Esophagus muscularis mucosa (tissue), 4 donors: ENCODE data around the gene C15orf61. TPM values are rescaled to one million over a fixed set of nuclear protein-coding genes. Genes with fewer than 3 reads are reported as not detected.

Experiments used
- DNase-seq: peaks from one replicate; pipeline ENCODE4 v3.0.0-alpha.2; 2017; ENCODE audit errors: extremely low spot score
- H3K27ac ChIP-seq, 4 donors: fragments of 200-600 bp; sonication (generic); replicated peaks in 1 of 4; 1 replicate in 3 of 4; 2 replicates in 1 of 4; pipeline ENCODE4 v1.5.1; 2016 to 2019; ENCODE audit warnings: mild to moderate bottlenecking in 1 of 4
- H3K27me3 ChIP-seq, 4 donors: fragments of 200-600 bp; sonication (generic); one replicate each; pipeline versions ENCODE4 v1.5.1 to v1.6.0; 2016 to 2019
- H3K36me3 ChIP-seq, 4 donors: fragments of 200-600 bp; sonication (generic); one replicate each; pipeline ENCODE4 v1.5.1; 2016 to 2019
- H3K4me1 ChIP-seq, 4 donors: fragments of 200-600 bp; sonication (generic); one replicate each; pipeline ENCODE4 v1.5.1; 2016 to 2019
- H3K4me3 ChIP-seq, 4 donors: fragments of 200-600 bp; sonication (generic); 1 replicate in 2 of 4; 2 replicates in 2 of 4; pipeline ENCODE4 v1.5.1; 2016 to 2019; ENCODE audit warnings: mild to moderate bottlenecking in 4 of 4, moderate library complexity in 1 of 4
- H3K9me3 ChIP-seq, 4 donors: fragments of 200-600 bp; sonication (generic); 1 replicate in 3 of 4; 2 replicates in 1 of 4; pipeline ENCODE4 v1.5.1; 2016 to 2019
- EP300 ChIP-seq: sonication (generic); formaldehyde crosslinking; IDR thresholded peaks from one replicate; pipeline ENCODE4 v1.6.1; 2017; ENCODE audit warnings: antibody characterized with exemption
- POLR2A ChIP-seq: fragments of 450-650 bp; IDR thresholded peaks from one replicate; pipeline ENCODE4 v1.6.1; 2017; ENCODE audit warnings: antibody characterized with exemption, moderate library complexity, mild to moderate bottlenecking, low read depth
- POLR2AphosphoS5 ChIP-seq, 2 donors: sonication (generic); formaldehyde crosslinking; IDR thresholded peaks; one replicate each; pipeline ENCODE4 v1.6.1; 2017; ENCODE audit warnings: antibody characterized with exemption in 2 of 2
- WGBS: methylation state at CpG from one replicate; pipeline ENCODE4 v1.1.5; 2018; 5-methylcytosine and 5-hydroxymethylcytosine counted together
- intact Hi-C: fragments of 100-400 bp; cut with DNase I; formaldehyde crosslinking; loops from one replicate; pipeline ENCODE4 v1.15.1; 2023
- total RNA-seq, 4 donors: library from RNA; depleted of rRNA; stranded (reverse); fragments of >200 nt; gene quantifications; one replicate each; pipeline versions ENCODE4 v1.1.0 to v1.2.1, GENCODE V29; 2016
- TF ChIP-seq, protein P1 (sequence below), 3 experiments: fragments of 200-600 bp in 2 of 3; fragments of 450-650 bp in 1 of 3; sonication (generic) in 2 of 3; IDR thresholded peaks; one replicate each; pipeline ENCODE4 v1.5.1; 2017 to 2019; ENCODE audit warnings: antibody characterized with exemption in 3 of 3, mild to moderate bottlenecking in 2 of 3, moderate library complexity in 1 of 3

C15orf61 gene
- total RNA-seq, 4 donors from 2014 or later = 3.8 to 8.1 (median 5.7) TPM

- no peak overlapping the region for H3K27ac ChIP-seq
- 66% methylated on average over 13 of the region's 13 CpGs for WGBS
- intact Hi-C loops = no loop called here
- no peaks in the 10 kb centered on the region for H3K36me3 ChIP-seq
- TF ChIP-seq, protein P1, sequence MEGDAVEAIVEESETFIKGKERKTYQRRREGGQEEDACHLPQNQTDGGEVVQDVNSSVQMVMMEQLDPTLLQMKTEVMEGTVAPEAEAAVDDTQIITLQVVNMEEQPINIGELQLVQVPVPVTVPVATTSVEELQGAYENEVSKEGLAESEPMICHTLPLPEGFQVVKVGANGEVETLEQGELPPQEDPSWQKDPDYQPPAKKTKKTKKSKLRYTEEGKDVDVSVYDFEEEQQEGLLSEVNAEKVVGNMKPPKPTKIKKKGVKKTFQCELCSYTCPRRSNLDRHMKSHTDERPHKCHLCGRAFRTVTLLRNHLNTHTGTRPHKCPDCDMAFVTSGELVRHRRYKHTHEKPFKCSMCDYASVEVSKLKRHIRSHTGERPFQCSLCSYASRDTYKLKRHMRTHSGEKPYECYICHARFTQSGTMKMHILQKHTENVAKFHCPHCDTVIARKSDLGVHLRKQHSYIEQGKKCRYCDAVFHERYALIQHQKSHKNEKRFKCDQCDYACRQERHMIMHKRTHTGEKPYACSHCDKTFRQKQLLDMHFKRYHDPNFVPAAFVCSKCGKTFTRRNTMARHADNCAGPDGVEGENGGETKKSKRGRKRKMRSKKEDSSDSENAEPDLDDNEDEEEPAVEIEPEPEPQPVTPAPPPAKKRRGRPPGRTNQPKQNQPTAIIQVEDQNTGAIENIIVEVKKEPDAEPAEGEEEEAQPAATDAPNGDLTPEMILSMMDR (IDR thresholded peaks at IDR 0.05) = no peak
- TF ChIP-seq POLR2A = no peak
- TF ChIP-seq EP300 = no peak
- TF ChIP-seq POLR2AphosphoS5 (IDR thresholded peaks at IDR 0.05) = no peak
- no peaks in the 10 kb centered on the region for H3K9me3 ChIP-seq
- peaks cover 0 to 6% (median 0%) of the 10 kb centered on the region in 4 donors for H3K4me1 ChIP-seq
- H3K4me3 ChIP-seq = peak overlapping the region in 3 of 4 donors; percentile 1 to 28 (median 2)
- H3K27me3 ChIP-seq = no peaks in the 10 kb centered on the region
- no peak for DNase-seq
Measured at GRCh38 chr15:67501836-67502461, 19.0 kb upstream of the C15orf61 start.

DNA sequence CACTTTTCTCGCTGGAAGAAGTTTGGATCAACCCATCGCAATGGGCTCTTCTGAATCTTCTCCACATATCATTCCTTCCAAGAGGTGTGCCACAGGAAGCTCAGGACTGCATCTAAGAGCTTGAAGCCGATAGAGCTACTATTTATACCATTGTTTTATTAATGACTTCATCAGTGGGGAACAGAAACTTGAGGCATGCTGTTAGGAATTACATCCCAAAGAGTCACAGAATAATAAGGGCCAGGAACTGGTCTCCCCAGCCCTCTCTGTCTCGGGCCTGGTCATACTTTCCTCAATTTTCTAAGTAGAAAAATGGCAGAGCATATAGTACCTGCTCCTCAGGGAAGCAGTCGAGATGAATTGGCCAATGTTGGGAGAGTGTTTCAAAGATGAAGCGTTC, 16.9 kb upstream of the C15orf61 start:
- peaks cover 0 to 8% (median 3%) of the 10 kb centered on the region in 4 donors for H3K4me1 ChIP-seq
- H3K27ac ChIP-seq = no peak overlapping the region
- TF ChIP-seq POLR2A = no peak
- 89% methylated on average over 6 of the region's 6 CpGs for WGBS
- H3K4me3 ChIP-seq = no peak overlapping the region
- DNase-seq = no peak
- intact Hi-C loops = no loop called here
- H3K27me3 ChIP-seq = no peaks in the 10 kb centered on the region
- no peaks in the 10 kb centered on the region for H3K36me3 ChIP-seq
- no peaks in the 10 kb centered on the region for H3K9me3 ChIP-seq

DNA sequence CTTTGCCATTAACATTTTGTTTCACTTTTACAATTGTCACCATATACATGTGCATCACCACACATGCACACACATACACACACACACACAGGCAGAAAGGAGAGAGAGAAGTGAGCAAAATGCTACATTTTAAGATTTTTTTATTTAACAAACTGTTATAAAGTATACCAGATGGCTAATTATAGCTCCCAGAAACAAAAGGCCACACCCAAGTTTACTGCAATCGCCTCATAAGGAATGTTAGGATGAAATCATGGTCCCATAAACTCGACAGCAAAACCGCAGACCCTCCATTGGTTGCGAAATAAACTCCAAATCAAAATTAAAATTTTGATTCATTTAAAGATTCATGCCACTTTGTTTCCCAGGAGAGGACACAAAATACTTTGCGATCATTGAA, 16.1 kb upstream of the C15orf61 start:
- intact Hi-C loops = no loop called here
- no peak overlapping the region for H3K27ac ChIP-seq
- H3K4me1 ChIP-seq = peaks cover 0 to 8% (median 3%) of the 10 kb centered on the region in 4 donors
- H3K9me3 ChIP-seq = no peaks in the 10 kb centered on the region
- no peaks in the 10 kb centered on the region for H3K36me3 ChIP-seq
- WGBS = 85% methylated on average over 5 of the region's 5 CpGs
- no peak for DNase-seq
- TF ChIP-seq EP300 = no peak
- TF ChIP-seq POLR2A = no peak
- TF ChIP-seq, protein P1 (IDR thresholded peaks at IDR 0.05) = no peak
- no peak for TF ChIP-seq POLR2AphosphoS5 (IDR thresholded peaks at IDR 0.05)
- no peaks in the 10 kb centered on the region for H3K27me3 ChIP-seq
- no peak overlapping the region for H3K4me3 ChIP-seq

- intact Hi-C loops = no loop called here
Measured at GRCh38 chr15:67505675-67506572, 15.0 kb upstream of the C15orf61 start.

More at GRCh38 chr15:67505675-67506572, 15.0 kb upstream of the C15orf61 start:
- Histone ChIP-seq H3K27ac (no peak overlapping the region), H3K4me3 (no peak overlapping the region), H3K36me3 (peaks cover 0 to 4% (median 2%) of the 10 kb centered on the region in 4 donors), H3K4me1 (peaks cover 0 to 8% (median 3%) of the 10 kb centered on the region in 4 donors), H3K9me3 (no peaks in the 10 kb centered on the region), H3K27me3 (no peaks in the 10 kb centered on the region)
- TF ChIP-seq, protein P1 (IDR thresholded peaks at IDR 0.05) = no peak
- TF ChIP-seq POLR2AphosphoS5 (IDR thresholded peaks at IDR 0.05) = no peak
- TF ChIP-seq EP300 = no peak
- TF ChIP-seq POLR2A = no peak
- whole genome bisulfite sequencing = 77% methylated on average over 5 of the region's 5 CpGs
- DNase-seq = no peak
